H9 (cell line): ENCODE data around the gene RAB43. TPM values are rescaled to one million over a fixed set of nuclear protein-coding genes. Genes with fewer than 3 reads are reported as not detected.

ENCODE experiments used
- DNase-seq: peaks from one replicate; pipeline ENCODE4 v3.0.0-alpha.2; 2017
- H2AFZ ChIP-seq: one replicate; pipeline ENCODE4 v1.6.1; 2013; ENCODE audit warnings: mild to moderate bottlenecking, low read length, control low read depth, moderate library complexity
- H2AK5ac ChIP-seq: 2 replicates; pipeline ENCODE4 v1.6.1; 2013; ENCODE audit warnings: low read length, control low read depth, mixed read lengths; ENCODE audit not compliant: insufficient read length
- H2BK120ac ChIP-seq: one replicate; pipeline ENCODE4 v1.6.1; 2013; ENCODE audit warnings: low read depth, mild to moderate bottlenecking, low read length, control low read depth, inconsistent platforms; ENCODE audit not compliant: poor library complexity, severe bottlenecking
- H2BK12ac ChIP-seq: 2 replicates; pipeline ENCODE4 v1.6.1; 2013; ENCODE audit warnings: low read length, control low read depth, mixed read lengths, low read depth; ENCODE audit not compliant: insufficient read length
- H2BK15ac ChIP-seq: 2 replicates; pipeline ENCODE4 v1.6.1; 2013; ENCODE audit warnings: low read depth, low read length, control low read depth
- H2BK20ac ChIP-seq: one replicate; pipeline ENCODE4 v1.6.1; 2013; ENCODE audit warnings: low read depth, mild to moderate bottlenecking, low read length, control low read depth, inconsistent platforms; ENCODE audit not compliant: poor library complexity, severe bottlenecking
- H2BK5ac ChIP-seq: 2 replicates; pipeline ENCODE4 v1.6.1; 2013; ENCODE audit warnings: low read length, control low read depth, mixed read lengths; ENCODE audit not compliant: insufficient read length
- H3K14ac ChIP-seq: 2 replicates; pipeline ENCODE4 v1.6.1; 2013; ENCODE audit warnings: low read length, control low read depth; ENCODE audit not compliant: insufficient read depth
- H3K18ac ChIP-seq: 2 replicates; pipeline ENCODE4 v1.6.1; 2013; ENCODE audit warnings: low read depth, mild to moderate bottlenecking, mixed read lengths, low read length, control low read depth; ENCODE audit not compliant: insufficient read length
- H3K23ac ChIP-seq: 2 replicates; pipeline ENCODE4 v1.6.1; 2013; ENCODE audit warnings: low read length, control low read depth, mixed read lengths, low read depth; ENCODE audit not compliant: insufficient read length
- H3K23me2 ChIP-seq: 2 replicates; pipeline ENCODE4 v1.6.1; 2013; ENCODE audit warnings: low read depth, mild to moderate bottlenecking, mixed read lengths, low read length, control low read depth; ENCODE audit not compliant: insufficient read length, poor library complexity, severe bottlenecking
- H3K27ac ChIP-seq: 2 replicates; pipeline ENCODE4 v1.5.1; 2013; ENCODE audit warnings: low read length, control low read depth, mixed read lengths, low read depth; ENCODE audit not compliant: insufficient read length
- H3K27me3 ChIP-seq: 2 replicates; pipeline ENCODE4 v1.6.1; 2013; ENCODE audit warnings: low read length, control low read depth, inconsistent platforms; ENCODE audit not compliant: insufficient read depth
- H3K4ac ChIP-seq: 2 replicates; pipeline ENCODE4 v1.6.1; 2013; ENCODE audit warnings: low read depth, mild to moderate bottlenecking, control low read depth, inconsistent platforms, low read length, moderate library complexity
- H3K4me1 ChIP-seq: 2 replicates; pipeline ENCODE4 v1.6.1; 2013; ENCODE audit warnings: low read length, control low read depth, inconsistent platforms; ENCODE audit not compliant: insufficient read depth
- H3K4me2 ChIP-seq: 2 replicates; pipeline ENCODE4 v1.6.1; 2013; ENCODE audit warnings: low read length, control low read depth, mixed read lengths; ENCODE audit not compliant: insufficient read length, insufficient read depth
- H3K56ac ChIP-seq: 2 replicates; pipeline ENCODE4 v1.6.1; 2013; ENCODE audit warnings: low read depth, mild to moderate bottlenecking, mixed read lengths, low read length, control low read depth; ENCODE audit not compliant: insufficient read length
- H3K79me1 ChIP-seq: 2 replicates; pipeline ENCODE4 v1.6.1; 2013; ENCODE audit warnings: low read depth, mild to moderate bottlenecking, moderate library complexity, low read length, control low read depth, inconsistent platforms; ENCODE audit not compliant: insufficient read depth, poor library complexity, severe bottlenecking
- H3K79me2 ChIP-seq: 2 replicates; pipeline ENCODE4 v1.6.1; 2013; ENCODE audit warnings: low read length, control low read depth, inconsistent platforms; ENCODE audit not compliant: insufficient read depth
- H3K9ac ChIP-seq: 2 replicates; pipeline ENCODE4 v1.6.1; 2013; ENCODE audit warnings: low read length, control low read depth, mixed read lengths; ENCODE audit not compliant: insufficient read length; ENCODE audit errors: extremely low read depth
- H3K9me3 ChIP-seq: one replicate; pipeline ENCODE4 v1.6.1; 2013; ENCODE audit warnings: low read depth, low read length, inconsistent platforms; ENCODE audit not compliant: control insufficient read depth
- H3T11ph ChIP-seq: one replicate; pipeline ENCODE4 v1.6.1; 2013; ENCODE audit warnings: mild to moderate bottlenecking, low read length, control low read depth, inconsistent platforms
- H4K20me1 ChIP-seq: one replicate; pipeline ENCODE4 v1.6.1; 2013; ENCODE audit not compliant: control insufficient read depth, insufficient read length, insufficient read depth
- H4K5ac ChIP-seq: 2 replicates; pipeline ENCODE4 v1.6.1; 2013; ENCODE audit warnings: low read depth, mild to moderate bottlenecking, mixed read lengths, low read length, control low read depth; ENCODE audit not compliant: insufficient read length
- H4K8ac ChIP-seq: replicated peaks from 2 replicates; pipeline ENCODE4 v1.6.1; 2013; ENCODE audit warnings: low read length, control low read depth, mixed read lengths, low read depth; ENCODE audit not compliant: insufficient read length
- H4K91ac ChIP-seq: 2 replicates; pipeline ENCODE4 v1.6.1; 2013; ENCODE audit warnings: low read depth, mild to moderate bottlenecking, moderate library complexity, mixed read lengths, low read length, control low read depth; ENCODE audit not compliant: insufficient read length
- H3K27ac Mint-ChIP-seq, 3 experiments: 2 replicates in 2 of 3; 3 replicates in 1 of 3; pipeline ENCODE4 v1.8.0; 2020 to 2021; ENCODE audit warnings: mixed read lengths in 3 of 3, mild to moderate bottlenecking in 1 of 3, moderate library complexity in 1 of 3
- H3K27me3 Mint-ChIP-seq: 2 replicates; pipeline ENCODE4 v1.8.0; 2021; ENCODE audit warnings: low read depth, mild to moderate bottlenecking, moderate library complexity, mixed read lengths
- H3K36me3 Mint-ChIP-seq, 3 experiments: 2 replicates in 2 of 3; 3 replicates in 1 of 3; pipeline ENCODE4 v1.8.0; 2020 to 2021; ENCODE audit warnings: low read depth in 3 of 3, mixed read lengths in 3 of 3; ENCODE audit not compliant: insufficient read depth in 1 of 3
- H3K4me1 Mint-ChIP-seq, 2 experiments: 2 replicates each; pipeline ENCODE4 v1.8.0; 2020; ENCODE audit warnings: mixed read lengths in 2 of 2
- H3K4me3 Mint-ChIP-seq, 2 experiments: 2 replicates in 1 of 2; 3 replicates in 1 of 2; pipeline ENCODE4 v1.8.0; 2020 to 2021; ENCODE audit warnings: mild to moderate bottlenecking in 2 of 2, mixed read lengths in 2 of 2, moderate library complexity in 1 of 2
- H3K9me3 Mint-ChIP-seq, 2 experiments: 2 replicates in 1 of 2; 3 replicates in 1 of 2; pipeline ENCODE4 v1.8.0; 2020; ENCODE audit warnings: mild to moderate bottlenecking in 2 of 2, mixed read lengths in 2 of 2, moderate library complexity in 1 of 2
- CTCF ChIP-seq: fragments of 200-600 bp; sonication (generic); conservative IDR thresholded peaks from 3 replicates; pipeline ENCODE4 v1.8.0; 2021; ENCODE audit warnings: antibody characterized with exemption, mild to moderate bottlenecking
- WGBS: extraction: QIAGEN DNeasy Blood & Tissue Kit; methylation state at CpG from one replicate; pipeline ENCODE4 v1.1.7; 2013; ENCODE audit warnings: missing lambda C conversion rate, low lambda C conversion rate, mixed read lengths; ENCODE audit not compliant: insufficient read length; ENCODE audit errors: extremely low coverage; 5-methylcytosine and 5-hydroxymethylcytosine counted together
- total RNA-seq: library from RNA; stranded (reverse); gene quantifications from 2 replicates; pipeline ENCODE4 v1.2.1, GENCODE V29; 2021

Gene RAB43
- total RNA-seq, 1 experiment from 2014 or later: 13.6 TPM

GRCh38 chr3:129060276-129061022 is 61.2 kb downstream of the RAB43 start, which contains the start of gene GP9:
GP9 (plus strand) TSS chr3:129060779; CDS start chr3:129061740, 961 bp downstream.
- Histone ChIP-seq H2BK20ac (no peak within 1 kb of the TSS), H3K23ac (no peak within 1 kb of the TSS), H3K9me3 (no peaks in the 10 kb centered on the region), H2BK12ac (no peak within 1 kb of the TSS), H3T11ph (no peak within 1 kb of the TSS), H2BK15ac (no peak within 1 kb of the TSS), H3K4me1 (no peaks in the 10 kb centered on the region), H4K91ac (no peak within 1 kb of the TSS), H3K79me2 (no peaks in the 10 kb centered on the region), H3K56ac (no peak within 1 kb of the TSS), H2AFZ (no peak within 1 kb of the TSS), H3K23me2 (no peaks in the 10 kb centered on the region), H3K4ac (no peak within 1 kb of the TSS), H3K4me2 (no peak within 1 kb of the TSS), H3K14ac (no peak within 1 kb of the TSS; the same call in 1 of the 2 replicates), H4K5ac (no peak within 1 kb of the TSS), H2AK5ac (no peak within 1 kb of the TSS), H3K79me1 (no peaks in the 10 kb centered on the region), H4K8ac (no peak within 1 kb of the TSS), H4K20me1 (no peaks in the 10 kb centered on the region), H2BK5ac (no peak within 1 kb of the TSS), H3K27me3 (no peaks in the 10 kb centered on the region), H2BK120ac (no peak within 1 kb of the TSS), H3K18ac (no peak within 1 kb of the TSS), H3K9ac (no peak within 1 kb of the TSS), H3K27ac (no peak within 1 kb of the TSS)
- Mint-ChIP-seq H3K36me3 (no peaks in the 10 kb centered on the region), H3K27ac (no peak within 1 kb of the TSS), H3K4me1 (peaks cover 2 to 6% of the 10 kb centered on the region in 2 experiments; a peak in 3 of 4 replicates), H3K9me3 (no peaks in the 10 kb centered on the region), H3K4me3 (no peak within 1 kb of the TSS), H3K27me3 (peaks cover 7% of the 10 kb centered on the region)
- no peak for TF ChIP-seq CTCF
- no peak for DNase-seq
- WGBS: no CpG with 5 or more reads among the region's 13 CpGs
